ENCODE results near the gene MYO7B. TPM values are rescaled to one million over a fixed set of nuclear protein-coding genes. Genes with fewer than 3 reads are reported as not detected.

MYO7B gene
- total RNA-seq, 6 experiments from 2014 or later: 0.74 to 1.3 (median 0.98) TPM

GRCh38 chr2:127586746-127587295 lies 51.3 kb downstream of the MYO7B start:
- Mint-ChIP-seq H3K36me3 (ENCODE audit: low read depth) (no peaks in the 10 kb centered on the region), H3K9me3 (no peaks in the 10 kb centered on the region), H3K27me3 (ENCODE audit: insufficient read depth) (peaks cover 13% of the 10 kb centered on the region), H3K4me3 (no peak overlapping the region), H3K4me1 (ENCODE audit: low read depth) (no peaks in the 10 kb centered on the region), H3K27ac (no peak overlapping the region)
- DNase-seq: no peak
- TF ChIP-seq CTCF (IDR thresholded peaks at IDR 0.05): no peak

DNA sequence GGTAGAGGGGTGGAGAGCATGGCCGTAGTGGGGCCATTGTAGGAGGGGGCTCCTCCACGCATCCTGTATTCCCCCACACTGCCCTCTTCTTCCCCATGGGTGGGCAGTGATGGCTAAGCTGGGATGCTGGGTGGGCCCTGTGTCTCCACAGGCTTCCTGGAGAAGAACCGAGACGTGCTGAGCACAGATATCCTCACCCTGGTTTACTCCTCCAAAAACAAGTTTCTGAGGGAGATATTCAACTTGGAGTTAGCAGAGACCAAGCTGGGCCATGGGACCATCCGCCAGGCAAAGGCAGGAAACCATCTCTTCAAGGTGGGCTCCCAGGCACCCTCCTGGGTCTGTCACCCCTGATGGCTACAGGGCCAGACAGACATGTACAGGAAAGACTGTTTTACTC lies 52.8 kb downstream of the MYO7B start:
- H3K9me3 Mint-ChIP-seq: no peaks in the 10 kb centered on the region
- DNase-seq: no peak
- no peaks in the 10 kb centered on the region for H3K36me3 Mint-ChIP-seq (ENCODE audit: low read depth)
- no peak overlapping the region for H3K4me3 Mint-ChIP-seq
- no peaks in the 10 kb centered on the region for H3K4me1 Mint-ChIP-seq (ENCODE audit: low read depth)
- H3K27me3 Mint-ChIP-seq (ENCODE audit: insufficient read depth): peaks cover 10% of the 10 kb centered on the region
- TF ChIP-seq CTCF (IDR thresholded peaks at IDR 0.05): no peak
- H3K27ac Mint-ChIP-seq: no peak overlapping the region

DNA sequence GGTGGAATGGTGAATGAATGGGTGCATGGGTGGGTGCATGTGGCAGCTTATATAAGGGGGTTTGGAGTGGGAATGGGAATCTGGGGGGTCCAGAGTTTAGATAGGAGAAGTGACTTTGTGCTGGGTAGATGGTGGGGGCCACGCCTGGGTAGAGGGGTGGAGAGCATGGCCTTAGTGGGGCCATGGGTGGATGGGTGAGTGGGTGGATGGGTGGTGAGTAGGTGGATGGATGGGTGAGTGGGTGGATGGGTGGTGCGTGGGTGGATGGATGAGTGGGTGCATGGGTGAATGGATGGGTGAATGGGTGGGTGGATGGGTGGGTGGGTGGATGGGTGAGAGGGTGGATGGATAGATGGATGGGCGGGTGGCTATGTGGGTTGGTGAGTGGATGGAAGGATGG lies 53.9 kb downstream of the MYO7B start:
- H3K4me3 Mint-ChIP-seq: no peak overlapping the region
- no peaks in the 10 kb centered on the region for H3K9me3 Mint-ChIP-seq
- H3K36me3 Mint-ChIP-seq (ENCODE audit: low read depth): no peaks in the 10 kb centered on the region
- no peak for TF ChIP-seq CTCF (IDR thresholded peaks at IDR 0.05)
- H3K27ac Mint-ChIP-seq: no peak overlapping the region
- H3K4me1 Mint-ChIP-seq (ENCODE audit: low read depth): peaks cover 2% of the 10 kb centered on the region
- DNase-seq: no peak
- peaks cover 5% of the 10 kb centered on the region; the same call in 1 of the 2 replicates for H3K27me3 Mint-ChIP-seq (ENCODE audit: insufficient read depth)

DNA sequence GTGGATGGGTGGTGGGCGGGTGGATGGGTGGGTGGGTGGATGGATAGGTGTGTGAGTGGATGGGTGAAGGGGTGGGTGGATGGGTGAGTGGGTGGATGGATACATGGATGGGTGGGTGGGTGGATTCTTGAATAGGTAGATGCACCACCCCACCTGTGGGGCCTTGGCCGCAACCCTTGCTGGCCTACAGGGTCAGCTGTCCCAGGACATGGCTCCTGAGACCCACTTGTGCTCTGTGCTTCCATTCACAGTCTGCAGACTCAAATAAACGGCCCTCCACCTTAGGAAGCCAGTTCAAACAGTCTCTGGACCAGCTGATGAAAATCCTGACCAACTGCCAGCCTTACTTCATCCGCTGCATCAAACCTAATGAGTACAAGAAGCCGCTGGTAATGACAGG lies 54.4 kb downstream of the MYO7B start:
- H3K4me3 Mint-ChIP-seq: no peak overlapping the region
- peaks cover 7% of the 10 kb centered on the region for H3K4me1 Mint-ChIP-seq (ENCODE audit: low read depth)
- H3K9me3 Mint-ChIP-seq: no peaks in the 10 kb centered on the region
- H3K27ac Mint-ChIP-seq: no peak overlapping the region
- TF ChIP-seq CTCF (IDR thresholded peaks at IDR 0.05): no peak
- no peaks in the 10 kb centered on the region for H3K36me3 Mint-ChIP-seq (ENCODE audit: low read depth)
- no peak for DNase-seq
- H3K27me3 Mint-ChIP-seq (ENCODE audit: insufficient read depth): peaks cover 5% of the 10 kb centered on the region; the same call in 1 of the 2 replicates

DNA sequence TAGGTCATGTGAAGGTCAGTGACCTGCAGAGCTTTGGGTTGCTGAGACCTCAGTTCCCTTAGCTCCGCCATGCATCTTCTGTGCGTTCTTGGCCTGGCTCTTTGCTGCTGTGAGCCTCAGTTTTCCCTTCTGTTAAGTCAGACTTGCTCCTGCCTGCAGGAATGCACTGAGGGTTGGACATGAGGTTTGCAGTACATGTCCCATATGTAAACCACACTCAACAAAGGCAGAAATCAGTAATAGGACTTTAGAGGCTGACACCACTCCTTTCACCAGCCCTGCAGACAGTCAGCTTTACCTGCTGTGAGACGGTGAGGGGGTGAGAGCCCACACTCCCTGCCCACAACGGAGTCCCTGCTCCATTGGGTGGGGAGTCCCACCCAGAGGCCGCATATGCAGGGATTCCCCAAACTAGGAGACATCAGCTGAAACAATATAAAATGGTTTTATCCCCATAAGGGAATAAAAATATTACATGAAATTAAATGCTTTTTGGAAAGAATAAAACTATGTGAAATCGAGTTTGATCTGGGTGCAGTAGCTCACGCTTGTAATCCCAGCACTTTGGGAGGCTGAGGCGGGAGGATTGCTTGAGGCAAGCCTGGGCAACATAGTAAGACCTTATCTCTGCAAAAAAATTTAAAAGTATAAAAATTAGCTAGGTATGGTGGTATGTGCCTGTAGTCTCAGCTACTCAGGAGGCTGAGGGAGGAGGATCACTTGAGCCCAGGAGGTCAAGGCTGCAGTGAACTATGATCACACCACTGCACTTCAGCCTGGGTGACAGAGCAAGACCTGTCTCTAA lies 55.1 kb downstream of the MYO7B start:
- H3K9me3 Mint-ChIP-seq: peaks cover 1% of the 10 kb centered on the region; the same call in 1 of the 2 replicates
- H3K27ac Mint-ChIP-seq: no peak overlapping the region
- TF ChIP-seq CTCF (IDR thresholded peaks at IDR 0.05): no peak

More for the DNA sequence above, 55.1 kb downstream of the MYO7B start:
- no peak overlapping the region for H3K4me3 Mint-ChIP-seq
- H3K27me3 Mint-ChIP-seq (ENCODE audit: insufficient read depth): peaks cover 5% of the 10 kb centered on the region; the same call in 1 of the 2 replicates
- H3K36me3 Mint-ChIP-seq (ENCODE audit: low read depth): peaks cover 3% of the 10 kb centered on the region
- no peak for DNase-seq
- peaks cover 14% of the 10 kb centered on the region for H3K4me1 Mint-ChIP-seq (ENCODE audit: low read depth)

Measured in HFFc6 (cell line).